Hepatocyte (in vitro differentiated cells): ENCODE results near the gene DUOXA1.

Experiments
- EZH2 ChIP-seq: fragments of 200-600 bp; sonication (generic); IDR thresholded peaks from 2 replicates; pipeline ENCODE4 v1.6.1; 2016; ENCODE audit warnings: antibody characterized with exemption, mild to moderate bottlenecking, borderline replicate concordance
- TF ChIP-seq, protein P1 (sequence below): fragments of 200-600 bp; sonication (generic); IDR thresholded peaks from 2 replicates; pipeline ENCODE4 v1.5.1; 2016; ENCODE audit warnings: antibody characterized with exemption, mild to moderate bottlenecking; ENCODE audit not compliant: poor library complexity

DNA sequence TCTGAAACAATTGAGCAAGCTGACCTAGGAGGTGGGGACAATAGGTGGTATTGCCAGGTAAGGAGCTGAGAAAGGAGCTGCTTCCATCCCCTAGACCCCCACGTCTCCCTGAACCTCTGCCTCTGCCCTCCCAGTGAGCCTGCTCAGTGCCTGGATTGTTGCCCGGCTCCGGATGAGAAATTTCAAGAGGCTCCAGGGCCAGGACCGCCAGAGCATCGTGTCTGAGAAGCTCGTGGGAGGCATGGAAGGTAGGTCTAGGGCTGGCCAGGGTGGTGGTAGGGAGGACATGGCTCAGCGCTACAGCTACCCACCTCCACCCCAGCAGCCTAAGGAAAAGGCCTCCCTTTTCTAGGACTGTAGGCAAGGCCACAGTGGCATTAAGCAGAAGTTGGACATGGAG, 13.4 kb upstream of the DUOXA1 start:
- TF ChIP-seq, protein P1, sequence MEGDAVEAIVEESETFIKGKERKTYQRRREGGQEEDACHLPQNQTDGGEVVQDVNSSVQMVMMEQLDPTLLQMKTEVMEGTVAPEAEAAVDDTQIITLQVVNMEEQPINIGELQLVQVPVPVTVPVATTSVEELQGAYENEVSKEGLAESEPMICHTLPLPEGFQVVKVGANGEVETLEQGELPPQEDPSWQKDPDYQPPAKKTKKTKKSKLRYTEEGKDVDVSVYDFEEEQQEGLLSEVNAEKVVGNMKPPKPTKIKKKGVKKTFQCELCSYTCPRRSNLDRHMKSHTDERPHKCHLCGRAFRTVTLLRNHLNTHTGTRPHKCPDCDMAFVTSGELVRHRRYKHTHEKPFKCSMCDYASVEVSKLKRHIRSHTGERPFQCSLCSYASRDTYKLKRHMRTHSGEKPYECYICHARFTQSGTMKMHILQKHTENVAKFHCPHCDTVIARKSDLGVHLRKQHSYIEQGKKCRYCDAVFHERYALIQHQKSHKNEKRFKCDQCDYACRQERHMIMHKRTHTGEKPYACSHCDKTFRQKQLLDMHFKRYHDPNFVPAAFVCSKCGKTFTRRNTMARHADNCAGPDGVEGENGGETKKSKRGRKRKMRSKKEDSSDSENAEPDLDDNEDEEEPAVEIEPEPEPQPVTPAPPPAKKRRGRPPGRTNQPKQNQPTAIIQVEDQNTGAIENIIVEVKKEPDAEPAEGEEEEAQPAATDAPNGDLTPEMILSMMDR, result no peak
- TF ChIP-seq EZH2, result no peak
